Measurements from ENCODE around the gene REV3L. TPM values are rescaled to one million over a fixed set of nuclear protein-coding genes. Genes with fewer than 3 reads are reported as not detected.

The REV3L gene
- total and polyA plus RNA-seq, 2 of the 8 experiments (the other 6 are each of a cell fraction or from before 2014, with no cell fraction given), result 2.1 to 6.6 TPM

GRCh38 chr6:111282515-111282914 lies 200.5 kb downstream of the REV3L start:
- FAIRE-seq, result no peak
- H3K18ac ChIP-seq (ENCODE audit: extremely low read depth, low read length), result no peak overlapping the region
- no peak overlapping the region for H2BK5ac ChIP-seq (ENCODE audit: low read depth, low read length)
- H3K14ac ChIP-seq (ENCODE audit: insufficient read length), result no peak overlapping the region
- H3K27ac ChIP-seq (ENCODE audit: low read depth, low read length), result no peak overlapping the region
- H2BK12ac ChIP-seq (ENCODE audit: low read depth, low read length), result no peak overlapping the region
- no peak overlapping the region for H2BK20ac ChIP-seq (ENCODE audit: low read length)
- no peak for DNase-seq (ENCODE audit: low read depth in 1 of 2, low spot score in 2 of 2)
- no peaks in the 10 kb centered on the region for H3K79me1 ChIP-seq (ENCODE audit: low read depth, low read length)
- no peak overlapping the region for H2AK5ac ChIP-seq (ENCODE audit: low read depth, low read length)
- no peak overlapping the region for H2BK120ac ChIP-seq (replicated peaks; ENCODE audit: low read depth, low read length)
- no peak overlapping the region for H3K9ac ChIP-seq (replicated peaks in 1 of 4; ENCODE audit: extremely low read depth in 1 of 4, low read depth in 3 of 4, low read length in 3 of 4)
- H4K91ac ChIP-seq (replicated peaks; ENCODE audit: insufficient read length, low read length), result no peak overlapping the region
- H4K20me1 ChIP-seq (replicated peaks in 1 of 2; ENCODE audit: control insufficient read depth in 1 of 2, insufficient read depth in 2 of 2, low read length in 2 of 2), result no peaks in the 10 kb centered on the region
- no peak overlapping the region for H2BK15ac ChIP-seq (ENCODE audit: low read length)
- peaks cover 4 to 7% of the 10 kb centered on the region in 2 experiments for H3K9me3 ChIP-seq (ENCODE audit: insufficient read depth in 2 of 2, low read depth in 1 of 2, low read length in 1 of 2)
- H4K5ac ChIP-seq (ENCODE audit: insufficient read length, low read depth, low read length), result no peak overlapping the region
- CTCF ChIA-PET (ENCODE audit: partially characterized antibody), result interaction anchor here (2.7 kb wide), 1 partner anchor 23 kb away, joined by 10 read pairs; a partner anchor contains a TSS
- H3K23ac ChIP-seq (ENCODE audit: insufficient read length), result no peak overlapping the region
- no peaks in the 10 kb centered on the region for H3K27me3 ChIP-seq (replicated peaks in 1 of 4; ENCODE audit: control insufficient read depth in 3 of 4, extremely low read depth in 1 of 4, insufficient read depth in 3 of 4, low read length in 3 of 4)
- no peaks in the 10 kb centered on the region for H3K23me2 ChIP-seq (ENCODE audit: low read depth, low read length)
- peaks cover 0 to 31% (median 15%) of the 10 kb centered on the region in 4 experiments; a peak in 4 of 8 replicates for H3K36me3 ChIP-seq (ENCODE audit: control insufficient read depth in 2 of 4, insufficient read depth in 4 of 4, low read length in 3 of 4)
- H3K4ac ChIP-seq (replicated peaks; ENCODE audit: insufficient read length, low read depth, low read length), result no peak overlapping the region
- H2AFZ ChIP-seq (ENCODE audit: low read length), result no peak overlapping the region
- POLR2A ChIA-PET (ENCODE audit: partially characterized antibody), result no interaction called here
- H3K56ac ChIP-seq (replicated peaks; ENCODE audit: insufficient read length, low read depth, low read length), result no peak overlapping the region
- H3K4me3 ChIP-seq (ENCODE audit: extremely low read depth in 1 of 4, insufficient read depth in 2 of 4, low read depth in 3 of 4, low read length in 4 of 4), result no peak overlapping the region
- no peaks in the 10 kb centered on the region for H3K79me2 ChIP-seq (ENCODE audit: control insufficient read depth in 1 of 2, insufficient read depth in 2 of 2, low read length in 2 of 2)
- H4K8ac ChIP-seq (ENCODE audit: extremely low read depth, insufficient read depth, low read length), result no peak overlapping the region
- H3K4me1 ChIP-seq (replicated peaks in 1 of 4; ENCODE audit: control insufficient read depth in 3 of 4, insufficient read depth in 4 of 4, low read length in 3 of 4), result peaks cover 0 to under 1% (median 0%) of the 10 kb centered on the region in 4 experiments; a peak in 1 of 7 replicates
- H3K4me2 ChIP-seq (ENCODE audit: insufficient read depth in 1 of 2, low read depth in 2 of 2, low read length in 2 of 2), result no peak overlapping the region
- 95% methylated on average over 1 of the region's 1 CpG; no CpG with 5 or more reads in 1 of the 2 experiments for WGBS, 2 experiments (ENCODE audit: extremely low coverage in 1 of 2, insufficient coverage in 1 of 2, insufficient read length in 1 of 2, insufficient replicate concordance in 2 of 2, low coverage in 1 of 2, low lambda C conversion rate in 2 of 2, missing lambda C conversion rate in 1 of 2)
- TF ChIP-seq SRF (IDR thresholded peaks at IDR 0.05; ENCODE audit: low read depth, low read length) (no peak), CTBP2 (IDR thresholded peaks at IDR 0.05; ENCODE audit: borderline replicate concordance, insufficient read depth, insufficient read length, low read length) (no peak), CTCF (IDR thresholded peaks at IDR 0.05; ENCODE audit: control extremely low read depth in 1 of 3, insufficient read depth in 1 of 3, low read depth in 1 of 3, low read length in 3 of 3) (no peak), POU5F1 (IDR thresholded peaks at IDR 0.05; ENCODE audit: low read depth, low read length) (no peak), USF2 (IDR thresholded peaks at IDR 0.05; ENCODE audit: low read length) (no peak), YY1 (IDR thresholded peaks at IDR 0.05; ENCODE audit: low read depth, low read length) (no peak), TBP (IDR thresholded peaks at IDR 0.05; ENCODE audit: low read depth, low read length) (no peak)

Measured in H1 (cell line).